ENCODE data around the gene TSHZ2. TPM values are rescaled to one million over a fixed set of nuclear protein-coding genes. Genes with fewer than 3 reads are reported as not detected.

TSHZ2 gene
- total and polyA plus RNA-seq, 2 donors (not counting 3 experiments of a cell fraction or from before 2014, with no cell fraction given) = not detected

DNA sequence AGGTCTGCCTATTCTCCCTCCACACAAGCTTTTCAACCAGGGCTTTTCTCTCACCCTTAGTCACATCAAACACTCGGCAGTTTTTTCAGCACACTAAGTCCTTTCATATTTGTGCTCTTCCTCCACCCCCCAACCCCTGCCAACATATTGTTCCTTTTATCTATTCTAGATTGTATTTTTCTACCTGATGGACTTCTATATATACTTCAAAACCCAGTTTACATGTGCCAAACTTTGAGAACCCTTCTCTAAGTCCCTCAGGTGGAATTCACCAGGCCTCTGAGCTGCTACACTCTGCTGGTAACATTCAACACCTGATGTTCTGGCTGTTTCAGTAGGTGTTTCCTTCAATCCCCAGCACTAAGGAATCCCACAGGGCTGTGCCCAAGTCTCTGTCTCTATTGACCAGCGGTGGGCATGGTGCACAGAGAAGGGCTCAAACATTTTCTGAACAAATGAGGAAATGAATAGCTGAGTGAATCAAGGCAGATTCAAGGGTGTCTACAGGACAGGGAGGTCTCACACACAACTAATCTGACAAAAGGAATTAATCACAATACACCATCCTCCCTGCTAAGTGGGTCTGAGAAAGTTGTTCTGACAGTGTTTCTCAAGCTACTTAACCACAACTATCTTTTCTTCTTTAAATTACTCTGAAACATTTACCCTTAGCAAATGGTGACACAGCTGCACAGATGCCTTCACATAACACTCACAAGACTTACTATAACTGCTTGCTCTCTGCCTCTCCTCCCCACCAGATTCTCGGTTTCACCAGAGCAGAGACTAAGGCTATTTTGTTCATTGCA is 166.5 kb downstream of the TSHZ2 start:
- FAIRE-seq = no peak
- Histone ChIP-seq H3K79me2 (ENCODE audit: control insufficient read depth, insufficient read depth, low read length) (no peaks in the 10 kb centered on the region), H3K27ac (ENCODE audit: insufficient read depth, low read depth, low read length) (no peak overlapping the region), H3K9ac (replicated peaks; ENCODE audit: extremely low read depth, insufficient read depth, low read length) (no peak overlapping the region), H3K4me1 (ENCODE audit: control insufficient read depth, extremely low read depth, insufficient read depth, low read length) (no peaks in the 10 kb centered on the region), H4K20me1 (replicated peaks; ENCODE audit: control insufficient read depth, extremely low read depth, insufficient read depth, low read length) (no peaks in the 10 kb centered on the region), H3K9me3 (replicated peaks; ENCODE audit: control insufficient read depth, insufficient read depth, low read length) (no peaks in the 10 kb centered on the region), H3K9me1 (replicated peaks; ENCODE audit: control insufficient read depth, extremely low read depth, insufficient read depth, low read length) (no peaks in the 10 kb centered on the region), H2AFZ (ENCODE audit: low read depth, low read length) (no peak overlapping the region), H3K4me2 (ENCODE audit: insufficient read depth, low read length) (no peak overlapping the region), H3K27me3 (ENCODE audit: control insufficient read depth in 2 of 2, insufficient read depth in 2 of 2, low read length in 2 of 2) (no peaks in the 10 kb centered on the region), H3K4me3 (replicated peaks in 1 of 3; ENCODE audit: insufficient read depth in 1 of 3, low read depth in 1 of 3, low read length in 3 of 3) (no peak overlapping the region), H3K36me3 (ENCODE audit: control insufficient read depth in 2 of 2, extremely low read depth in 1 of 2, insufficient read depth in 2 of 2, low read length in 2 of 2) (no peaks in the 10 kb centered on the region)
- DNase-seq (ENCODE audit: low read depth, low spot score) = no peak
- TF ChIP-seq, protein P1, sequence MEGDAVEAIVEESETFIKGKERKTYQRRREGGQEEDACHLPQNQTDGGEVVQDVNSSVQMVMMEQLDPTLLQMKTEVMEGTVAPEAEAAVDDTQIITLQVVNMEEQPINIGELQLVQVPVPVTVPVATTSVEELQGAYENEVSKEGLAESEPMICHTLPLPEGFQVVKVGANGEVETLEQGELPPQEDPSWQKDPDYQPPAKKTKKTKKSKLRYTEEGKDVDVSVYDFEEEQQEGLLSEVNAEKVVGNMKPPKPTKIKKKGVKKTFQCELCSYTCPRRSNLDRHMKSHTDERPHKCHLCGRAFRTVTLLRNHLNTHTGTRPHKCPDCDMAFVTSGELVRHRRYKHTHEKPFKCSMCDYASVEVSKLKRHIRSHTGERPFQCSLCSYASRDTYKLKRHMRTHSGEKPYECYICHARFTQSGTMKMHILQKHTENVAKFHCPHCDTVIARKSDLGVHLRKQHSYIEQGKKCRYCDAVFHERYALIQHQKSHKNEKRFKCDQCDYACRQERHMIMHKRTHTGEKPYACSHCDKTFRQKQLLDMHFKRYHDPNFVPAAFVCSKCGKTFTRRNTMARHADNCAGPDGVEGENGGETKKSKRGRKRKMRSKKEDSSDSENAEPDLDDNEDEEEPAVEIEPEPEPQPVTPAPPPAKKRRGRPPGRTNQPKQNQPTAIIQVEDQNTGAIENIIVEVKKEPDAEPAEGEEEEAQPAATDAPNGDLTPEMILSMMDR (IDR thresholded peaks at IDR 0.05; ENCODE audit: extremely low read depth in 1 of 2, insufficient read depth in 1 of 2, low read depth in 1 of 2, low read length in 2 of 2) = no peak
- TF ChIP-seq JUN (IDR thresholded peaks at IDR 0.05; ENCODE audit: borderline replicate concordance, insufficient read depth, insufficient read length, low read depth) = no peak
- no peak for TF ChIP-seq MYC (IDR thresholded peaks at IDR 0.05; ENCODE audit: low read depth, low read length)
- TF ChIP-seq GATA2 (IDR thresholded peaks at IDR 0.05; ENCODE audit: insufficient read depth, insufficient read length, low read depth, low read length) = no peak
- POLR2A ChIA-PET = no interaction called here
- dilution Hi-C loops (cut with MboI; ENCODE audit: extremely low pct_ligation_motif_present, low sequenced_read_pairs) (no loop called here), intact Hi-C loops (cut with micrococcal nuclease) (no loop called here)
- no TSS peak for BruUV-seq (replicated peaks)
- CTCF ChIA-PET = no interaction called here
